Pancreas (tissue), 10 donors: ENCODE data around the gene GPC5. TPM values are rescaled to one million over a fixed set of nuclear protein-coding genes. Genes with fewer than 3 reads are reported as not detected.

Experiments used
- ATAC-seq, 4 donors: fragments of 200-7000 bp; cut with Tn5 transposase; one replicate each; pipeline versions ENCODE4 v1.8.0 to v1.9.1; 2020; ENCODE audit warnings: mild to moderate bottlenecking in 4 of 4, moderate library complexity in 4 of 4
- DNase-seq, 6 donors: peaks; one replicate each; pipeline ENCODE4 v3.0.0-alpha.2; 2020
- FAIRE-seq: peaks from 2 replicates; lab custom pipeline; 2012; peaks lifted over from hg19 to GRCh38; lab: Jason Lieb, UNC
- H3K27ac ChIP-seq, 4 donors: fragments of 200-600 bp; sonication (generic); 1 replicate in 3 of 4; 2 replicates in 1 of 4; pipeline versions ENCODE4 v1.5.0 to v1.8.0; 2020
- H3K27me3 ChIP-seq, 4 donors: fragments of 200-600 bp; one replicate each; pipeline ENCODE4 v1.8.0; 2021
- H3K36me3 ChIP-seq, 3 donors: fragments of 200-600 bp; sonication (generic) in 1 of 3; one replicate each; pipeline versions ENCODE4 v1.5.0 to v1.8.0; 2020 to 2021
- H3K4me1 ChIP-seq, 3 donors: fragments of 200-600 bp; one replicate each; pipeline ENCODE4 v1.8.0; 2021
- H3K4me3 ChIP-seq, 4 donors: fragments of 200-600 bp; sonication (generic) in 2 of 4; one replicate each; pipeline versions ENCODE4 v1.5.0 to v1.8.0; 2020 to 2021
- H3K9me3 ChIP-seq, 4 donors: fragments of 200-600 bp; one replicate each; pipeline ENCODE4 v1.8.0; 2021
- CTCF ChIP-seq, 4 donors: fragments of 200-600 bp; sonication (generic) in 3 of 4; IDR thresholded peaks; one replicate each; pipeline versions ENCODE4 v1.5.0 to v1.8.0; 2021; ENCODE audit warnings: antibody characterized with exemption in 4 of 4
- WGBS, 2 donors: extraction: QIAGEN DNeasy Blood & Tissue Kit; methylation state at CpG; one replicate each; pipeline ENCODE4 v1.1.7; 2013; 5-methylcytosine and 5-hydroxymethylcytosine counted together
- intact Hi-C, 3 donors: fragments of 100-400 bp; cut with DNase I; formaldehyde crosslinking; loops; one replicate each; pipeline versions ENCODE4 v1.11.1 to v1.14.2; 2022
- polyA plus RNA-seq, 2 donors: library from polyadenylated mRNA; stranded (reverse); fragments of 200-250 nt; gene quantifications; one replicate each; pipeline ENCODE4 v1.2.3, GENCODE V29; 2013
- total RNA-seq, 6 donors: library from RNA; stranded (reverse); fragmentation: NEBNext Ultra II Directional in 4 of 6; extraction: Animal tissue kit (Norgen Biotek cat#: 25700) in 4 of 6; gene quantifications; one replicate each; pipeline versions ENCODE4 v1.2.1 to v1.2.4, GENCODE V29; 2021 to 2023
- donor health status: healthy with polysubstance abuse.
- donor health status: DM: no; HTN: no; CAD: no; lungs with moderate emphysema.
- donor health status: DM: no; HTN: no; CAD: no.
- donor health status: control.
- donor health status: control.
- donor health status: Bipolar disorder and iron deficiency.
- donor health status: DM: yes; HTN: yes; CAD: no.
- donor health status: DM: no; HTN: no; CAD: no.
- donor health status: DM: no; HTN: no; CAD: no.
- donor health status: DM: yes; HTN: yes; CAD: no.

GPC5 gene
- total and polyA plus RNA-seq, 8 donors = 0.12 to 0.35 (median 0.35) TPM; not detected in 5

GRCh38 chr13:92297971-92298942 lies 899.8 kb downstream of the GPC5 start:
- ATAC-seq = no peak
- 82 to 87% methylated on average over 22 of the region's 22 CpGs for WGBS, 2 donors
- TF ChIP-seq CTCF (IDR thresholded peaks at IDR 0.05) = no peak
- intact Hi-C loops = no loop called here
- Histone ChIP-seq H3K9me3 (no peaks in the 10 kb centered on the region), H3K27me3 (no peaks in the 10 kb centered on the region), H3K27ac (no peak overlapping the region), H3K4me3 (no peak overlapping the region), H3K36me3 (no peaks in the 10 kb centered on the region), H3K4me1 (no peaks in the 10 kb centered on the region)
- FAIRE-seq = no peak
- DNase-seq = no peak

- WGBS, 2 donors = 79 to 86% methylated on average over 1 of the region's 1 CpG
- intact Hi-C loops = no loop called here
- ATAC-seq (no peak), DNase-seq (no peak), FAIRE-seq (no peak)
- Histone ChIP-seq H3K27me3 (no peaks in the 10 kb centered on the region), H3K36me3 (no peaks in the 10 kb centered on the region), H3K9me3 (no peaks in the 10 kb centered on the region), H3K4me1 (no peaks in the 10 kb centered on the region), H3K4me3 (no peak overlapping the region), H3K27ac (no peak overlapping the region)
- no peak for TF ChIP-seq CTCF (IDR thresholded peaks at IDR 0.05)
Observed at GRCh38 chr13:92300651-92301050, 902.2 kb downstream of the GPC5 start.

GRCh38 chr13:92303428-92303827 lies 905.0 kb downstream of the GPC5 start:
- intact Hi-C loops = no loop called here
- no peaks in the 10 kb centered on the region for H3K27me3 ChIP-seq
- no peaks in the 10 kb centered on the region for H3K36me3 ChIP-seq
- no peak overlapping the region for H3K27ac ChIP-seq
- no peak for ATAC-seq
- 42 to 57% methylated on average over 1 of the region's 1 CpG for WGBS, 2 donors
- DNase-seq = no peak
- no peak for TF ChIP-seq CTCF (IDR thresholded peaks at IDR 0.05)
- no peak overlapping the region for H3K4me3 ChIP-seq
- no peaks in the 10 kb centered on the region for H3K4me1 ChIP-seq
- H3K9me3 ChIP-seq = no peaks in the 10 kb centered on the region
- FAIRE-seq = no peak

GRCh38 chr13:92307752-92308151 lies 909.3 kb downstream of the GPC5 start:
- WGBS, 2 donors = 26 to 29% methylated on average over 2 of the region's 2 CpGs
- H3K4me1 ChIP-seq = no peaks in the 10 kb centered on the region
- DNase-seq (no peak), FAIRE-seq (no peak), ATAC-seq (no peak)
- no peak for TF ChIP-seq CTCF (IDR thresholded peaks at IDR 0.05)
- no peak overlapping the region for H3K4me3 ChIP-seq
- no peaks in the 10 kb centered on the region for H3K9me3 ChIP-seq
- no peaks in the 10 kb centered on the region for H3K27me3 ChIP-seq
- no peaks in the 10 kb centered on the region for H3K36me3 ChIP-seq
- H3K27ac ChIP-seq = no peak overlapping the region
- intact Hi-C loops = no loop called here

GRCh38 chr13:92312823-92313222 lies 914.4 kb downstream of the GPC5 start:
- no peak overlapping the region for H3K4me3 ChIP-seq
- no peak overlapping the region for H3K27ac ChIP-seq
- no peaks in the 10 kb centered on the region for H3K9me3 ChIP-seq
- DNase-seq (no peak), FAIRE-seq (no peak), ATAC-seq (no peak)
- TF ChIP-seq CTCF (IDR thresholded peaks at IDR 0.05) = no peak
- H3K36me3 ChIP-seq = no peaks in the 10 kb centered on the region
- WGBS, 2 donors = 73 to 89% methylated on average over 2 of the region's 2 CpGs
- H3K4me1 ChIP-seq = no peaks in the 10 kb centered on the region
- no peaks in the 10 kb centered on the region for H3K27me3 ChIP-seq
- intact Hi-C loops = no loop called here
